ENCODE data around the gene TUNAR. TPM values are rescaled to one million over a fixed set of nuclear protein-coding genes. Genes with fewer than 3 reads are reported as not detected.

TUNAR gene
- total RNA-seq, 1 experiment from 2014 or later = 0.10 TPM

GRCh38 chr14:95875831-95876760, 536 bp upstream of the TUNAR start:
- Histone ChIP-seq H3K36me3 (ENCODE audit: control insufficient read depth, insufficient read depth, low read length) (no peaks in the 10 kb centered on the region), H3K9me3 (ENCODE audit: control insufficient read depth, insufficient read depth, low read depth, low read length) (no peaks in the 10 kb centered on the region), H3K27ac (ENCODE audit: low read length) (no peak overlapping the region), H3K4me3 (ENCODE audit: low read depth in 2 of 2, low read length in 2 of 2) (no peak overlapping the region; a peak in 1 of 4 replicates), H3K4me1 (ENCODE audit: control insufficient read depth, insufficient read depth, low read length) (no peaks in the 10 kb centered on the region), H3K27me3 (ENCODE audit: control insufficient read depth, insufficient read depth, low read length) (peaks cover 5% of the 10 kb centered on the region)
- TF ChIP-seq TCF7L2 (IDR thresholded peaks at IDR 0.05; ENCODE audit: low read depth, low read length) (no peak), REST (IDR thresholded peaks at IDR 0.05; ENCODE audit: insufficient read depth in 1 of 2, low read depth in 2 of 2, low read length in 1 of 2) (no peak), CTCF (IDR thresholded peaks at IDR 0.05) (peak; percentile 18; the same call in 1 of the 2 replicates), SIN3A (IDR thresholded peaks at IDR 0.05; ENCODE audit: borderline replicate concordance, insufficient read depth, low read depth, low read length) (no peak), POLR2AphosphoS5 (IDR thresholded peaks at IDR 0.05; ENCODE audit: low read depth, low read length) (no peak)
- no TSS peak for BruUV-seq (replicated peaks)
- ChIA-PET POLR2A (no interaction called here), CTCF (no interaction called here)
- in situ Hi-C loops (cut with HindIII; ENCODE audit: low pct_unique_long_range_greater_than_20kb, low sequenced_read_pairs) = no loop called here
- no peak for ATAC-seq
- intact Hi-C loops (cut with micrococcal nuclease; ENCODE audit: unreplicated experiment) = no loop called here
- no peak for DNase-seq (ENCODE audit: low read depth, low spot score)

GRCh38 chr14:95877633-95878032, 1.0 kb downstream of the TUNAR start:
- TF ChIP-seq POLR2AphosphoS5 (IDR thresholded peaks at IDR 0.05; ENCODE audit: low read depth, low read length) = no peak
- TF ChIP-seq CTCF (IDR thresholded peaks at IDR 0.05) = no peak
- TF ChIP-seq REST (IDR thresholded peaks at IDR 0.05; ENCODE audit: insufficient read depth in 1 of 2, low read depth in 2 of 2, low read length in 1 of 2) = no peak
- TF ChIP-seq TCF7L2 (IDR thresholded peaks at IDR 0.05; ENCODE audit: low read depth, low read length) = no peak
- no peak for TF ChIP-seq SIN3A (IDR thresholded peaks at IDR 0.05; ENCODE audit: borderline replicate concordance, insufficient read depth, low read depth, low read length)
- H3K4me1 ChIP-seq (ENCODE audit: control insufficient read depth, insufficient read depth, low read length) = no peaks in the 10 kb centered on the region
- no peaks in the 10 kb centered on the region for H3K9me3 ChIP-seq (ENCODE audit: control insufficient read depth, insufficient read depth, low read depth, low read length)
- H3K4me3 ChIP-seq (ENCODE audit: low read depth in 2 of 2, low read length in 2 of 2) = no peak overlapping the region
- ChIA-PET CTCF (no interaction called here), POLR2A (no interaction called here)
- in situ Hi-C loops (cut with HindIII; ENCODE audit: low pct_unique_long_range_greater_than_20kb, low sequenced_read_pairs) = no loop called here
- H3K36me3 ChIP-seq (ENCODE audit: control insufficient read depth, insufficient read depth, low read length) = no peaks in the 10 kb centered on the region
- no TSS peak for BruUV-seq (replicated peaks)
- intact Hi-C loops (cut with micrococcal nuclease; ENCODE audit: unreplicated experiment) = no loop called here
- ATAC-seq (no peak), DNase-seq (ENCODE audit: low read depth, low spot score) (no peak)
- no peak overlapping the region for H3K27ac ChIP-seq (ENCODE audit: low read length)
- H3K27me3 ChIP-seq (ENCODE audit: control insufficient read depth, insufficient read depth, low read length) = peaks cover 2% of the 10 kb centered on the region
